GM23338 (cell line): Measurements from ENCODE around the gene UTP4. TPM values are rescaled to one million over a fixed set of nuclear protein-coding genes. Genes with fewer than 3 reads are reported as not detected.

Experiments used
- ATAC-seq: fragments of 200-7000 bp; cut with Tn5 transposase; 3 replicates; pipeline ENCODE4 v1.9.1; 2020
- DNase-seq: peaks from one replicate; pipeline ENCODE4 v3.0.0-alpha.2; 2015; ENCODE audit warnings: low spot score
- H2AFZ ChIP-seq: fragments of 200-600 bp; sonication (generic); 2 replicates; pipeline ENCODE4 v1.8.0; 2016; ENCODE audit warnings: antibody characterized with exemption, mild to moderate bottlenecking, moderate library complexity
- H3F3A ChIP-seq: fragments of 200-600 bp; sonication (generic); replicated peaks from 2 replicates; pipeline ENCODE4 v1.8.0; 2017; ENCODE audit warnings: antibody characterized with exemption, mixed run types, low read depth
- H3K27ac ChIP-seq: fragments of 200-600 bp; sonication (generic); 2 replicates; pipeline ENCODE4 v1.6.1; 2016; ENCODE audit warnings: low read depth
- H3K27me3 ChIP-seq: fragments of 200-600 bp; sonication (generic); 2 replicates; pipeline ENCODE4 v1.8.0; 2016; ENCODE audit warnings: mild to moderate bottlenecking, mixed run types, moderate library complexity; ENCODE audit not compliant: insufficient read depth
- H3K36me3 ChIP-seq: fragments of 200-600 bp; sonication (generic); 2 replicates; pipeline ENCODE4 v1.8.0; 2016; ENCODE audit warnings: mild to moderate bottlenecking; ENCODE audit not compliant: insufficient read depth
- H3K4me1 ChIP-seq: fragments of 200-600 bp; sonication (generic); 2 replicates; pipeline ENCODE4 v1.8.0; 2016; ENCODE audit warnings: mild to moderate bottlenecking, moderate library complexity; ENCODE audit not compliant: insufficient read depth
- H3K4me2 ChIP-seq: fragments of 200-600 bp; sonication (generic); 2 replicates; pipeline ENCODE4 v1.7.1; 2017; ENCODE audit warnings: mixed run types
- H3K4me3 ChIP-seq: fragments of 200-600 bp; sonication (generic); 2 replicates; pipeline ENCODE4 v1.6.1; 2016; ENCODE audit warnings: mixed run types
- H3K79me2 ChIP-seq: fragments of 200-600 bp; sonication (generic); replicated peaks from 2 replicates; pipeline ENCODE4 v1.8.0; 2017; ENCODE audit warnings: mild to moderate bottlenecking; ENCODE audit not compliant: insufficient read depth
- H3K9me2 ChIP-seq: fragments of 200-600 bp; sonication (generic); 2 replicates; pipeline ENCODE4 v1.8.0; 2017; ENCODE audit not compliant: insufficient read depth
- H4K20me1 ChIP-seq: fragments of 200-600 bp; sonication (generic); replicated peaks from 2 replicates; pipeline ENCODE4 v1.8.0; 2017; ENCODE audit warnings: mild to moderate bottlenecking; ENCODE audit not compliant: insufficient read depth
- H3K27ac Mint-ChIP-seq: 2 replicates; pipeline ENCODE4 v1.8.0; 2020; ENCODE audit warnings: inconsistent platforms, mild to moderate bottlenecking, moderate library complexity, mixed read lengths
- H3K27me3 Mint-ChIP-seq: 3 replicates; pipeline ENCODE4 v1.8.0; 2022; ENCODE audit warnings: low read depth, mild to moderate bottlenecking, moderate library complexity, mixed read lengths, inconsistent platforms; ENCODE audit not compliant: insufficient read depth, poor library complexity
- H3K36me3 Mint-ChIP-seq: 3 replicates; pipeline ENCODE4 v1.8.0; 2021; ENCODE audit warnings: low read depth, mild to moderate bottlenecking, inconsistent platforms, moderate library complexity, mixed read lengths
- H3K4me1 Mint-ChIP-seq: 3 replicates; pipeline ENCODE4 v1.8.0; 2020; ENCODE audit warnings: mild to moderate bottlenecking, inconsistent platforms, mixed read lengths
- H3K4me3 Mint-ChIP-seq: 3 replicates; pipeline ENCODE4 v1.8.0; 2021; ENCODE audit warnings: moderate library complexity, mild to moderate bottlenecking, inconsistent platforms, mixed read lengths
- H3K9me3 Mint-ChIP-seq: 3 replicates; pipeline ENCODE4 v1.8.0; 2020; ENCODE audit warnings: moderate library complexity, mild to moderate bottlenecking, inconsistent platforms, mixed read lengths
- CREB1 ChIP-seq: fragments of 250-450 bp; sonication (Bioruptor Pico); IDR thresholded peaks from 2 replicates; pipeline ENCODE4 v1.5.0; 2020; ENCODE audit warnings: low read depth, mild to moderate bottlenecking, moderate library complexity
- EZH2 ChIP-seq: fragments of 200-600 bp; sonication (generic); IDR thresholded peaks from one replicate; pipeline ENCODE4 v1.8.0; 2017; ENCODE audit warnings: antibody characterized with exemption, mild to moderate bottlenecking, low read depth; ENCODE audit not compliant: unreplicated experiment
- NANOG ChIP-seq: IDR thresholded peaks from 2 replicates; pipeline ENCODE4 v1.6.1; 2016; ENCODE audit warnings: antibody characterized with exemption, borderline replicate concordance
- STAT1 ChIP-seq: IDR thresholded peaks from one replicate; pipeline ENCODE4 v1.6.1; 2016; ENCODE audit warnings: antibody characterized with exemption; ENCODE audit not compliant: unreplicated experiment
- ZNF114 ChIP-seq: fragments of 250-450 bp; sonication (Bioruptor Pico); IDR thresholded peaks from 2 replicates; pipeline ENCODE4 v1.5.0; 2020; ENCODE audit warnings: mild to moderate bottlenecking, moderate library complexity
- polyA plus RNA-seq: library from polyadenylated mRNA; unstranded; fragments of >200 nt; fragmentation: Nextera tagmentation; extraction: Ambion mirVana; gene quantifications from 2 replicates; pipeline ENCODE4 v1.2.1, GENCODE V29; 2016
- total RNA-seq: library from RNA; depleted of rRNA; stranded (reverse); fragments of >200 nt; shearing (Covaris generic); gene quantifications from 2 replicates; pipeline ENCODE4 v1.2.3, GENCODE V29; 2014
- TF ChIP-seq, protein P1 (sequence below), 2 experiments: fragments of 200-600 bp in 1 of 2; sonication (generic) in 1 of 2; conservative IDR thresholded peaks; 2 replicates each; pipeline versions ENCODE4 v1.5.1 to v1.6.1; 2016 to 2017; ENCODE audit warnings: antibody characterized with exemption in 2 of 2, low read depth in 2 of 2, mild to moderate bottlenecking in 2 of 2, moderate library complexity in 1 of 2
- TF ChIP-seq, protein P2 (sequence below): fragments of 250-450 bp; sonication (Bioruptor Pico); IDR thresholded peaks from 2 replicates; pipeline ENCODE4 v1.5.0; 2020; ENCODE audit warnings: mild to moderate bottlenecking, moderate library complexity

The UTP4 gene
- total and polyA plus RNA-seq, 2 experiments from 2014 or later: 63.2 to 66.6 TPM

DNA sequence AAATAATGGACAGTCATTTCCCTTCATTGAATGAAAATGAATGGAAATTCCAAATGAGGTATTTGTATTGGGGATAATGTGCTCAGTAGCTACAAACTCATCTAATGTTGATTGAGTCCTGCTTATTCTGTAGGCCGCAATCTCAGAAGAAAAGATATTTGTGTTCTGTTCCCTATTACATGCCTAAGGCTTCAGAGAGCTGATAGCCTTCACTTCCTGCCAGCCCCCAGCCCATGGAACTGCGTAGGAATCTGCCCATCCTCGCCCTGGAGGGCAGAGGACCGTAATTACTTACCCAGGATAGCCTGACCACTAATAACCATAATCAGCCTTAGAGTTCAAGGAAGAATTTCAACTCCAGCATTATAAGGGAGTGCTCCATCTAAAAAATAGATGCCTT lies 36.6 kb downstream of the UTP4 start:
- Mint-ChIP-seq H3K4me1 (peaks cover 13% of the 10 kb centered on the region; the same call in 2 of the 3 replicates), H3K27ac (no peak overlapping the region), H3K4me3 (no peak overlapping the region), H3K27me3 (peaks cover 2% of the 10 kb centered on the region), H3K36me3 (peaks cover 58% of the 10 kb centered on the region), H3K9me3 (no peaks in the 10 kb centered on the region)
- H3K79me2 ChIP-seq: no peaks in the 10 kb centered on the region
- TF ChIP-seq ZNF114 (no peak), EZH2 (no peak), STAT1 (no peak), CREB1 (CRISPR knock-in tag) (no peak), NANOG (no peak)
- TF ChIP-seq, protein P1, sequence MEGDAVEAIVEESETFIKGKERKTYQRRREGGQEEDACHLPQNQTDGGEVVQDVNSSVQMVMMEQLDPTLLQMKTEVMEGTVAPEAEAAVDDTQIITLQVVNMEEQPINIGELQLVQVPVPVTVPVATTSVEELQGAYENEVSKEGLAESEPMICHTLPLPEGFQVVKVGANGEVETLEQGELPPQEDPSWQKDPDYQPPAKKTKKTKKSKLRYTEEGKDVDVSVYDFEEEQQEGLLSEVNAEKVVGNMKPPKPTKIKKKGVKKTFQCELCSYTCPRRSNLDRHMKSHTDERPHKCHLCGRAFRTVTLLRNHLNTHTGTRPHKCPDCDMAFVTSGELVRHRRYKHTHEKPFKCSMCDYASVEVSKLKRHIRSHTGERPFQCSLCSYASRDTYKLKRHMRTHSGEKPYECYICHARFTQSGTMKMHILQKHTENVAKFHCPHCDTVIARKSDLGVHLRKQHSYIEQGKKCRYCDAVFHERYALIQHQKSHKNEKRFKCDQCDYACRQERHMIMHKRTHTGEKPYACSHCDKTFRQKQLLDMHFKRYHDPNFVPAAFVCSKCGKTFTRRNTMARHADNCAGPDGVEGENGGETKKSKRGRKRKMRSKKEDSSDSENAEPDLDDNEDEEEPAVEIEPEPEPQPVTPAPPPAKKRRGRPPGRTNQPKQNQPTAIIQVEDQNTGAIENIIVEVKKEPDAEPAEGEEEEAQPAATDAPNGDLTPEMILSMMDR (conservative IDR thresholded peaks at IDR 0.05; ENCODE audit: low read depth in 2 of 2): no peak
- TF ChIP-seq, protein P2, sequence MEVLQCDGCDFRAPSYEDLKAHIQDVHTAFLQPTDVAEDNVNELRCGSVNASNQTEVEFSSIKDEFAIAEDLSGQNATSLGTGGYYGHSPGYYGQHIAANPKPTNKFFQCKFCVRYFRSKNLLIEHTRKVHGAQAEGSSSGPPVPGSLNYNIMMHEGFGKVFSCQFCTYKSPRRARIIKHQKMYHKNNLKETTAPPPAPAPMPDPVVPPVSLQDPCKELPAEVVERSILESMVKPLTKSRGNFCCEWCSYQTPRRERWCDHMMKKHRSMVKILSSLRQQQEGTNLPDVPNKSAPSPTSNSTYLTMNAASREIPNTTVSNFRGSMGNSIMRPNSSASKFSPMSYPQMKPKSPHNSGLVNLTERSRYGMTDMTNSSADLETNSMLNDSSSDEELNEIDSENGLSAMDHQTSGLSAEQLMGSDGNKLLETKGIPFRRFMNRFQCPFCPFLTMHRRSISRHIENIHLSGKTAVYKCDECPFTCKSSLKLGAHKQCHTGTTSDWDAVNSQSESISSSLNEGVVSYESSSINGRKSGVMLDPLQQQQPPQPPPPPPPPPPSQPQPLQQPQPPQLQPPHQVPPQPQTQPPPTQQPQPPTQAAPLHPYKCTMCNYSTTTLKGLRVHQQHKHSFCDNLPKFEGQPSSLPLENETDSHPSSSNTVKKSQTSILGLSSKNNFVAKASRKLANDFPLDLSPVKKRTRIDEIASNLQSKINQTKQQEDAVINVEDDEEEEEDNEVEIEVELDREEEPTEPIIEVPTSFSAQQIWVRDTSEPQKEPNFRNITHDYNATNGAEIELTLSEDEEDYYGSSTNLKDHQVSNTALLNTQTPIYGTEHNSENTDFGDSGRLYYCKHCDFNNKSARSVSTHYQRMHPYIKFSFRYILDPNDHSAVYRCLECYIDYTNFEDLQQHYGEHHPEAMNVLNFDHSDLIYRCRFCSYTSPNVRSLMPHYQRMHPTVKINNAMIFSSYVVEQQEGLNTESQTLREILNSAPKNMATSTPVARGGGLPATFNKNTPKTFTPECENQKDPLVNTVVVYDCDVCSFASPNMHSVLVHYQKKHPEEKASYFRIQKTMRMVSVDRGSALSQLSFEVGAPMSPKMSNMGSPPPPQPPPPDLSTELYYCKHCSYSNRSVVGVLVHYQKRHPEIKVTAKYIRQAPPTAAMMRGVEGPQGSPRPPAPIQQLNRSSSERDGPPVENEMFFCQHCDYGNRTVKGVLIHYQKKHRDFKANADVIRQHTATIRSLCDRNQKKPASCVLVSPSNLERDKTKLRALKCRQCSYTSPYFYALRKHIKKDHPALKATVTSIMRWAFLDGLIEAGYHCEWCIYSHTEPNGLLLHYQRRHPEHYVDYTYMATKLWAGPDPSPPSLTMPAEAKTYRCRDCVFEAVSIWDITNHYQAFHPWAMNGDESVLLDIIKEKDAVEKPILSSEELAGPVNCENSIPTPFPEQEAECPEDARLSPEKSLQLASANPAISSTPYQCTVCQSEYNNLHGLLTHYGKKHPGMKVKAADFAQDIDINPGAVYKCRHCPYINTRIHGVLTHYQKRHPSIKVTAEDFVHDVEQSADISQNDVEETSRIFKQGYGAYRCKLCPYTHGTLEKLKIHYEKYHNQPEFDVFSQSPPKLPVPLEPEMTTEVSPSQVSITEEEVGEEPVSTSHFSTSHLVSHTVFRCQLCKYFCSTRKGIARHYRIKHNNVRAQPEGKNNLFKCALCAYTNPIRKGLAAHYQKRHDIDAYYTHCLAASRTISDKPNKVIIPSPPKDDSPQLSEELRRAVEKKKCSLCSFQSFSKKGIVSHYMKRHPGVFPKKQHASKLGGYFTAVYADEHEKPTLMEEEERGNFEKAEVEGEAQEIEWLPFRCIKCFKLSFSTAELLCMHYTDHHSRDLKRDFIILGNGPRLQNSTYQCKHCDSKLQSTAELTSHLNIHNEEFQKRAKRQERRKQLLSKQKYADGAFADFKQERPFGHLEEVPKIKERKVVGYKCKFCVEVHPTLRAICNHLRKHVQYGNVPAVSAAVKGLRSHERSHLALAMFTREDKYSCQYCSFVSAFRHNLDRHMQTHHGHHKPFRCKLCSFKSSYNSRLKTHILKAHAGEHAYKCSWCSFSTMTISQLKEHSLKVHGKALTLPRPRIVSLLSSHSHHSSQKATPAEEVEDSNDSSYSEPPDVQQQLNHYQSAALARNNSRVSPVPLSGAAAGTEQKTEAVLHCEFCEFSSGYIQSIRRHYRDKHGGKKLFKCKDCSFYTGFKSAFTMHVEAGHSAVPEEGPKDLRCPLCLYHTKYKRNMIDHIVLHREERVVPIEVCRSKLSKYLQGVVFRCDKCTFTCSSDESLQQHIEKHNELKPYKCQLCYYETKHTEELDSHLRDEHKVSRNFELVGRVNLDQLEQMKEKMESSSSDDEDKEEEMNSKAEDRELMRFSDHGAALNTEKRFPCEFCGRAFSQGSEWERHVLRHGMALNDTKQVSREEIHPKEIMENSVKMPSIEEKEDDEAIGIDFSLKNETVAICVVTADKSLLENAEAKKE (CRISPR knock-in tag): no peak
- no peaks in the 10 kb centered on the region for H3K9me2 ChIP-seq
- H4K20me1 ChIP-seq: peaks cover 15% of the 10 kb centered on the region
- H3K36me3 ChIP-seq: peaks cover 32% of the 10 kb centered on the region
- DNase-seq (no peak), ATAC-seq (no peak)
- no peaks in the 10 kb centered on the region for H3K27me3 ChIP-seq
- H3K4me3 ChIP-seq: no peak overlapping the region
- H3K4me1 ChIP-seq: no peaks in the 10 kb centered on the region
- H3F3A ChIP-seq: 0 out of 2 replicates have a peak, but pooled peaks cover 6% of the 10 kb centered on the region
- H3K4me2 ChIP-seq: no peak overlapping the region
- no peak overlapping the region for H2AFZ ChIP-seq
- peak overlapping the region; percentile 60 for H3K27ac ChIP-seq
